Measurements from ENCODE around the gene COPZ2.
A peak's percentile ranks its signal among the peaks of the same experiment; 100 is the strongest.
"Not testable (repeated sequence)": the region's sequence is repeated elsewhere in the genome, so short reads cannot be mapped to it uniquely, and the experiment has no call there.

Gene COPZ2

GRCh38 chr17:48006936-48007709 lies 30.5 kb downstream of the COPZ2 start:
- Histone ChIP-seq H3K4me1 (ENCODE audit: control insufficient read depth, insufficient read depth, low read length, unreplicated experiment) (peaks cover 24% of the 10 kb centered on the region), H2AFZ (ENCODE audit: low read length, unreplicated experiment) (no peak overlapping the region), H3K36me3 (ENCODE audit: insufficient read depth, low read length) (no peaks in the 10 kb centered on the region), H3K27ac (ENCODE audit: low read depth, low read length) (no peak overlapping the region), H3K79me2 (ENCODE audit: control insufficient read depth, insufficient read depth, low read length, unreplicated experiment) (no peaks in the 10 kb centered on the region), H3K4me3 (ENCODE audit: low read depth, low read length) (no peak overlapping the region), H3K27me3 (ENCODE audit: insufficient read depth, low read length) (no peaks in the 10 kb centered on the region)

- Histone ChIP-seq H3K36me3 (ENCODE audit: insufficient read depth, low read length) (no peaks in the 10 kb centered on the region), H3K4me3 (ENCODE audit: low read depth, low read length) (no peak overlapping the region), H3K27me3 (ENCODE audit: insufficient read depth, low read length) (no peaks in the 10 kb centered on the region), H3K27ac (ENCODE audit: low read depth, low read length) (no peak overlapping the region), H3K79me2 (ENCODE audit: control insufficient read depth, insufficient read depth, low read length, unreplicated experiment) (no peaks in the 10 kb centered on the region), H3K4me1 (ENCODE audit: control insufficient read depth, insufficient read depth, low read length, unreplicated experiment) (peaks cover 18% of the 10 kb centered on the region), H2AFZ (ENCODE audit: low read length, unreplicated experiment) (no peak overlapping the region)
Observed at GRCh38 chr17:48004983-48005382, 32.6 kb downstream of the COPZ2 start.

- no peaks in the 10 kb centered on the region for H3K27me3 ChIP-seq (ENCODE audit: insufficient read depth, low read length)
- no peaks in the 10 kb centered on the region for H3K36me3 ChIP-seq (ENCODE audit: insufficient read depth, low read length)
- H3K27ac ChIP-seq (ENCODE audit: low read depth, low read length): no peak overlapping the region
- H3K4me3 ChIP-seq (ENCODE audit: low read depth, low read length): no peak overlapping the region
- peaks cover 18% of the 10 kb centered on the region for H3K4me1 ChIP-seq (ENCODE audit: control insufficient read depth, insufficient read depth, low read length, unreplicated experiment)
- no peak overlapping the region for H2AFZ ChIP-seq (ENCODE audit: low read length, unreplicated experiment)
- no peaks in the 10 kb centered on the region for H3K79me2 ChIP-seq (ENCODE audit: control insufficient read depth, insufficient read depth, low read length, unreplicated experiment)
Observed at GRCh38 chr17:48003417-48004151, 34.0 kb downstream of the COPZ2 start.

DNA sequence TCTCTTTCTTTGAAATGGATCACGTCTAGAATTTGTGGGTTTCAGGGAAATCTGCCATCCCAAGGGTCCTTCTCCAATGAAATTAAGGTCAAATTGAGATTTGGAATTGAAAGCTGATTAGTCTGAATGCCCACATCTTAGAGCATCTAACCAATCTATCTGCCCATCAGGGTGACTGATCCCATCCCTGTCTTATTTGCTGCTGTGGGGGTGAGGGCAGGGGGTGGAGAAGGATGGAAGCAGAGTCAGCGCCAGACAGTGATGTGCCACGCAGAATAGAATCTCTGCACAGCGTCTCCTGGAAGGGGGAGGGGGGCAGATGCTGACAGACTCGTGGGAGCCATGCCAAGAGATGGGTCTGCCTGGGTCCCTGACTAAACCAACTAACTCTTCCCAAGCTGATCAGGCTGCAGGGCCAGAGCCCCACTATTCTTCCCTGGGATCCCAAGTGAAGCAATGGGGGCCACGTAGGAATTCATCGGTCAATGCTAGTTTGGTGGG lies 34.6 kb downstream of the COPZ2 start:
- Histone ChIP-seq H3K27me3 (ENCODE audit: insufficient read depth, low read length) (no peaks in the 10 kb centered on the region), H3K27ac (ENCODE audit: low read depth, low read length) (peak overlapping the region; percentile 82), H3K4me1 (ENCODE audit: control insufficient read depth, insufficient read depth, low read length, unreplicated experiment) (peaks cover 18% of the 10 kb centered on the region), H3K4me3 (ENCODE audit: low read depth, low read length) (no peak overlapping the region), H3K79me2 (ENCODE audit: control insufficient read depth, insufficient read depth, low read length, unreplicated experiment) (no peaks in the 10 kb centered on the region), H3K36me3 (ENCODE audit: insufficient read depth, low read length) (no peaks in the 10 kb centered on the region), H2AFZ (ENCODE audit: low read length, unreplicated experiment) (peak overlapping the region; percentile 100)

GRCh38 chr17:48002266-48002915 lies 35.2 kb downstream of the COPZ2 start:
- Histone ChIP-seq H3K27ac (ENCODE audit: low read depth, low read length) (peak overlapping the region; percentile 82), H3K4me3 (ENCODE audit: low read depth, low read length) (no peak overlapping the region)

DNA sequence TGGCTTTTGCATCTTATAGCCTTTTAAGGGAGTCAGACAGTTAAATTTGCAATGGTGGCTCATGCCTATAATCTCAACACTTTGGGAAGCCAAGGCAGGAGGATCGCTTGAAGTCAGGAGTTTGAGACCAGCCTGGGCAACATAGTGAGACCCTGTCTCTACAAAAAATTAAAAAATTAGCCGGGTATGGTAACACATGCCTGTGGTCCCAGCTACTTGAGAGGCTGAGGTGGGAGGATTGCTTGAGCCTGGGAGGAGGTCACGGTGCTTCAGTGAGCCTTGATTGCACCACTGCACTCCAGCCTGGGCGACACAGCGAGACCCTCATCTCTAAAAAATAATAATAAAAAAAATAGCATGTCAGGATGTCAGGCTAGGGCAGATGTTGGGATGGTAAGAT lies 35.9 kb downstream of the COPZ2 start:
- not testable (repeated sequence) for H3K79me2 ChIP-seq (ENCODE audit: control insufficient read depth, insufficient read depth, low read length, unreplicated experiment); H3K27ac ChIP-seq (ENCODE audit: low read depth, low read length); H3K27me3 ChIP-seq (ENCODE audit: insufficient read depth, low read length); H3K36me3 ChIP-seq (ENCODE audit: insufficient read depth, low read length); H2AFZ ChIP-seq (ENCODE audit: low read length, unreplicated experiment); H3K4me3 ChIP-seq (ENCODE audit: low read depth, low read length)
- peaks cover 18% of the 10 kb centered on the region for H3K4me1 ChIP-seq (ENCODE audit: control insufficient read depth, insufficient read depth, low read length, unreplicated experiment)

More at GRCh38 chr17:48002266-48002915, 35.2 kb downstream of the COPZ2 start:
- Histone ChIP-seq H3K36me3 (ENCODE audit: insufficient read depth, low read length) (no peaks in the 10 kb centered on the region), H3K27me3 (ENCODE audit: insufficient read depth, low read length) (no peaks in the 10 kb centered on the region), H3K4me1 (ENCODE audit: control insufficient read depth, insufficient read depth, low read length, unreplicated experiment) (peaks cover 18% of the 10 kb centered on the region), H2AFZ (ENCODE audit: low read length, unreplicated experiment) (peak overlapping the region; percentile 100), H3K79me2 (ENCODE audit: control insufficient read depth, insufficient read depth, low read length, unreplicated experiment) (no peaks in the 10 kb centered on the region)

DNA sequence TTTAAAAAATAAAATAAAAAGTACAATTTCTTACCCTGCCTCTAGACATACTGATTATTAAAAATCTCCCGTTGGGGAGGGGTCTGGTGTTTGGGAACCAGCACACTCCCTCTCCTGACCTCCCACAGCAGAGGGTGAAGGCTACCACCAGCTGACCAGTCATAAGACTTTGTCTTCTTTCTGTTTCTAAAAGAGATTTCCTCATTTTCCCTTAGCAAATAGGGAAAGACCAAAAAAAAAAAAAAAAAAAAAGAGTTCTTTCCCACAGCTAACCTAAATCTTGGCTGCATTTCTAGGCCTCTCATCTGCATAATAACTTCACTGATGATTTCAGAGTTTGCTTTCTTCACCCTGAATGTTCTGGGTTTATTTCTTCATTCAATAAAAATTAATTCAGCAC lies 36.4 kb downstream of the COPZ2 start:
- H3K79me2 ChIP-seq (ENCODE audit: control insufficient read depth, insufficient read depth, low read length, unreplicated experiment): no peaks in the 10 kb centered on the region
- no peaks in the 10 kb centered on the region for H3K36me3 ChIP-seq (ENCODE audit: insufficient read depth, low read length)
- H2AFZ ChIP-seq (ENCODE audit: low read length, unreplicated experiment): no peak overlapping the region
- H3K27me3 ChIP-seq (ENCODE audit: insufficient read depth, low read length): no peaks in the 10 kb centered on the region
- no peak overlapping the region for H3K4me3 ChIP-seq (ENCODE audit: low read depth, low read length)
- H3K27ac ChIP-seq (ENCODE audit: low read depth, low read length): no peak overlapping the region
- peaks cover 18% of the 10 kb centered on the region for H3K4me1 ChIP-seq (ENCODE audit: control insufficient read depth, insufficient read depth, low read length, unreplicated experiment)

DNA sequence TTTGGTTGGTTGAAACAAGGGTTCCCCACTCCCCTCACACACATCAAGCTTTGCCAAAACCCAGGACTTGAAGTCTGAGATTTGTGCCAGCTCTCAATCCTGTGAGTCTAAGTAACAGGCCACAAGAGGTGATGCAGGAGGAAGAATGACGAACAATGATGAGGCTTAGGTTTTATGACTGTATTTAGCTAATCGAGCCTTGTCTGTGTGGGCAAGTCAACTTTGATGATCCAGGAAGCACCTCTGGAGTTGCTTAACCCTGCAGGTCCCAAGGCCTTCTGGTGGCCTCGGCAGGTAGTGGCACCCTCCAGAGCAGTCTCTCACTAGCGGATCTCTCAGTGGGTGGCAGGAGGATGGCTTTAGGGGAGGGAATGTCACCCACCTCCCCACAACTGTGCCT lies 38.0 kb downstream of the COPZ2 start:
- no peak overlapping the region for H3K4me3 ChIP-seq (ENCODE audit: low read depth, low read length)
- H2AFZ ChIP-seq (ENCODE audit: low read length, unreplicated experiment): peak overlapping the region; percentile 27
- H3K27ac ChIP-seq (ENCODE audit: low read depth, low read length): no peak overlapping the region
- H3K36me3 ChIP-seq (ENCODE audit: insufficient read depth, low read length): no peaks in the 10 kb centered on the region
- no peaks in the 10 kb centered on the region for H3K27me3 ChIP-seq (ENCODE audit: insufficient read depth, low read length)
- peaks cover 11% of the 10 kb centered on the region for H3K4me1 ChIP-seq (ENCODE audit: control insufficient read depth, insufficient read depth, low read length, unreplicated experiment)
- H3K79me2 ChIP-seq (ENCODE audit: control insufficient read depth, insufficient read depth, low read length, unreplicated experiment): no peaks in the 10 kb centered on the region

DNA sequence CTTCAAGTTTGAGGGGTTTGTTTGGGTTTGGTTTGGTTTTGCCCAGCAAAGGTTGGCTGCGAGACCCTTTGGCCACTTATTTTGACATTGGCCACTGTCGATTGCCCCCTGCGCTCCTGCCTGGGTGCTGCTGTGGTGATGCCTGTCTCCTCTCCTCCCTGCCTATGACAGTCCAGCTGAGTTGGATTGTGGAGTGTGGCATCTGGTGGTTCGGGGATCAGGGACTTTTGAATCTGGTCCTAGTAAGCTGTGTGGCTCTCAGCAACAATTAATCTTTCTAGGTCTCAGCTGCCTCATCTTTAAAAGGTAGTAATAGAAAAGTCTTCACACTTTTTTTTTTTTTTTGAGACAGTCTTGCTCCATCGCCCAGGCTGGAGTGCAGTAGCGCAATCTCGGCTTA lies 39.6 kb downstream of the COPZ2 start:
- Histone ChIP-seq H3K4me1 (ENCODE audit: control insufficient read depth, insufficient read depth, low read length, unreplicated experiment) (peaks cover 10% of the 10 kb centered on the region), H3K36me3 (ENCODE audit: insufficient read depth, low read length) (no peaks in the 10 kb centered on the region), H2AFZ (ENCODE audit: low read length, unreplicated experiment) (no peak overlapping the region), H3K4me3 (ENCODE audit: low read depth, low read length) (no peak overlapping the region), H3K79me2 (ENCODE audit: control insufficient read depth, insufficient read depth, low read length, unreplicated experiment) (no peaks in the 10 kb centered on the region), H3K27me3 (ENCODE audit: insufficient read depth, low read length) (no peaks in the 10 kb centered on the region), H3K27ac (ENCODE audit: low read depth, low read length) (no peak overlapping the region)

GRCh38 chr17:47997586-47997985 lies 40.0 kb downstream of the COPZ2 start:
- peaks cover 5% of the 10 kb centered on the region for H3K4me1 ChIP-seq (ENCODE audit: control insufficient read depth, insufficient read depth, low read length, unreplicated experiment)
- H3K27ac ChIP-seq (ENCODE audit: low read depth, low read length): no peak overlapping the region
- H3K36me3 ChIP-seq (ENCODE audit: insufficient read depth, low read length): no peaks in the 10 kb centered on the region
- H3K4me3 ChIP-seq (ENCODE audit: low read depth, low read length): no peak overlapping the region
- H3K27me3 ChIP-seq (ENCODE audit: insufficient read depth, low read length): no peaks in the 10 kb centered on the region
- no peak overlapping the region for H2AFZ ChIP-seq (ENCODE audit: low read length, unreplicated experiment)
- no peaks in the 10 kb centered on the region for H3K79me2 ChIP-seq (ENCODE audit: control insufficient read depth, insufficient read depth, low read length, unreplicated experiment)

Data from ACC112 (cell line).